Glutamatergic neuron (in vitro differentiated cells): ENCODE measurements around the gene TRIM67. TPM values are rescaled to one million over a fixed set of nuclear protein-coding genes. Genes with fewer than 3 reads are reported as not detected.

Experiments used
- DNase-seq: peaks from one replicate; pipeline ENCODE4 v3.0.0; 2022
- H3K27ac Mint-ChIP-seq: one replicate; pipeline ENCODE4 v1.8.0; 2020; ENCODE audit warnings: mild to moderate bottlenecking, mixed read lengths, inconsistent platforms; ENCODE audit not compliant: unreplicated experiment
- H3K27me3 Mint-ChIP-seq: one replicate; pipeline ENCODE4 v1.8.0; 2020; ENCODE audit warnings: mild to moderate bottlenecking, moderate library complexity, mixed read lengths, inconsistent platforms; ENCODE audit not compliant: unreplicated experiment
- H3K36me3 Mint-ChIP-seq: one replicate; pipeline ENCODE4 v1.8.0; 2020; ENCODE audit warnings: mild to moderate bottlenecking, mixed read lengths, inconsistent platforms; ENCODE audit not compliant: unreplicated experiment
- H3K4me1 Mint-ChIP-seq: one replicate; pipeline ENCODE4 v1.8.0; 2020; ENCODE audit warnings: mild to moderate bottlenecking, low read depth, mixed read lengths, inconsistent platforms; ENCODE audit not compliant: unreplicated experiment
- H3K4me3 Mint-ChIP-seq: one replicate; pipeline ENCODE4 v1.8.0; 2020; ENCODE audit warnings: mild to moderate bottlenecking, mixed read lengths, inconsistent platforms; ENCODE audit not compliant: unreplicated experiment
- H3K9me3 Mint-ChIP-seq: one replicate; pipeline ENCODE4 v1.8.0; 2020; ENCODE audit warnings: mild to moderate bottlenecking, moderate library complexity, mixed read lengths, inconsistent platforms; ENCODE audit not compliant: unreplicated experiment
- CTCF ChIP-seq: fragments of 200-600 bp; sonication (generic); IDR thresholded peaks from one replicate; pipeline ENCODE4 v1.5.0; 2021; ENCODE audit not compliant: partially characterized antibody, unreplicated experiment
- total RNA-seq: library from RNA; stranded (reverse); fragmentation: NEBNext Ultra II Directional; extraction: Animal tissue kit (Norgen Biotek cat#: 25700); gene quantifications from one replicate; pipeline ENCODE4 v1.2.1, GENCODE V29; 2021; ENCODE audit not compliant: unreplicated experiment

TRIM67 gene
- total RNA-seq, 1 donor from 2014 or later, result 3.9 TPM

- Mint-ChIP-seq H3K4me1 (peaks cover 3% of the 10 kb centered on the region), H3K36me3 (no peaks in the 10 kb centered on the region), H3K4me3 (no peak overlapping the region), H3K27me3 (peaks cover 3% of the 10 kb centered on the region), H3K9me3 (peaks cover 3% of the 10 kb centered on the region), H3K27ac (no peak overlapping the region)
- no peak for DNase-seq
- no peak for TF ChIP-seq CTCF
Observed at GRCh38 chr1:231177226-231177625, 15.4 kb downstream of the TRIM67 start.

- no peak for DNase-seq
- Mint-ChIP-seq H3K4me3 (no peak overlapping the region), H3K4me1 (no peaks in the 10 kb centered on the region), H3K27me3 (peaks cover 2% of the 10 kb centered on the region), H3K27ac (no peak overlapping the region), H3K36me3 (no peaks in the 10 kb centered on the region), H3K9me3 (no peaks in the 10 kb centered on the region)
- TF ChIP-seq CTCF, result no peak
Observed at GRCh38 chr1:231177936-231178335, 16.1 kb downstream of the TRIM67 start.

GRCh38 chr1:231178970-231179369 lies 17.1 kb downstream of the TRIM67 start:
- TF ChIP-seq CTCF, result no peak
- Mint-ChIP-seq H3K27me3 (peaks cover 2% of the 10 kb centered on the region), H3K27ac (no peak overlapping the region), H3K9me3 (no peaks in the 10 kb centered on the region), H3K36me3 (no peaks in the 10 kb centered on the region), H3K4me1 (no peaks in the 10 kb centered on the region), H3K4me3 (no peak overlapping the region)
- DNase-seq, result no peak

GRCh38 chr1:231180034-231180433 lies 18.2 kb downstream of the TRIM67 start:
- Mint-ChIP-seq H3K4me1 (no peaks in the 10 kb centered on the region), H3K27ac (no peak overlapping the region), H3K36me3 (no peaks in the 10 kb centered on the region), H3K27me3 (peaks cover 2% of the 10 kb centered on the region), H3K9me3 (no peaks in the 10 kb centered on the region), H3K4me3 (no peak overlapping the region)
- no peak for TF ChIP-seq CTCF
- DNase-seq, result no peak

GRCh38 chr1:231181271-231181670 lies 19.4 kb downstream of the TRIM67 start:
- Mint-ChIP-seq H3K4me3 (no peak overlapping the region), H3K4me1 (no peaks in the 10 kb centered on the region), H3K27ac (no peak overlapping the region), H3K27me3 (peaks cover 5% of the 10 kb centered on the region), H3K9me3 (no peaks in the 10 kb centered on the region), H3K36me3 (no peaks in the 10 kb centered on the region)
- no peak for DNase-seq
- no peak for TF ChIP-seq CTCF
